Glutamatergic neuron (in vitro differentiated cells): ENCODE results near the gene KCNC4. TPM values are rescaled to one million over a fixed set of nuclear protein-coding genes. Genes with fewer than 3 reads are reported as not detected.

Experiments
- DNase-seq: peaks from one replicate; pipeline ENCODE4 v3.0.0; 2022
- H3K27ac Mint-ChIP-seq: one replicate; pipeline ENCODE4 v1.8.0; 2020; ENCODE audit warnings: mild to moderate bottlenecking, mixed read lengths, inconsistent platforms; ENCODE audit not compliant: unreplicated experiment
- H3K27me3 Mint-ChIP-seq: one replicate; pipeline ENCODE4 v1.8.0; 2020; ENCODE audit warnings: mild to moderate bottlenecking, moderate library complexity, mixed read lengths, inconsistent platforms; ENCODE audit not compliant: unreplicated experiment
- H3K36me3 Mint-ChIP-seq: one replicate; pipeline ENCODE4 v1.8.0; 2020; ENCODE audit warnings: mild to moderate bottlenecking, mixed read lengths, inconsistent platforms; ENCODE audit not compliant: unreplicated experiment
- H3K4me1 Mint-ChIP-seq: one replicate; pipeline ENCODE4 v1.8.0; 2020; ENCODE audit warnings: mild to moderate bottlenecking, low read depth, mixed read lengths, inconsistent platforms; ENCODE audit not compliant: unreplicated experiment
- H3K4me3 Mint-ChIP-seq: one replicate; pipeline ENCODE4 v1.8.0; 2020; ENCODE audit warnings: mild to moderate bottlenecking, mixed read lengths, inconsistent platforms; ENCODE audit not compliant: unreplicated experiment
- H3K9me3 Mint-ChIP-seq: one replicate; pipeline ENCODE4 v1.8.0; 2020; ENCODE audit warnings: mild to moderate bottlenecking, moderate library complexity, mixed read lengths, inconsistent platforms; ENCODE audit not compliant: unreplicated experiment
- total RNA-seq: library from RNA; stranded (reverse); fragmentation: NEBNext Ultra II Directional; extraction: Animal tissue kit (Norgen Biotek cat#: 25700); gene quantifications from one replicate; pipeline ENCODE4 v1.2.1, GENCODE V29; 2021; ENCODE audit not compliant: unreplicated experiment
- TF ChIP-seq, protein P1 (sequence below): fragments of 200-600 bp; sonication (generic); IDR thresholded peaks from one replicate; pipeline ENCODE4 v1.5.0; 2021; ENCODE audit not compliant: partially characterized antibody, unreplicated experiment

KCNC4 gene
- total RNA-seq, 1 donor from 2014 or later = 9.7 TPM

GRCh38 chr1:110164725-110165350, 45.3 kb upstream of the KCNC4 start:
- Mint-ChIP-seq H3K36me3 (peaks cover 4% of the 10 kb centered on the region), H3K27ac (no peak overlapping the region), H3K4me1 (peaks cover 18% of the 10 kb centered on the region), H3K4me3 (no peak overlapping the region), H3K27me3 (peaks cover 2% of the 10 kb centered on the region), H3K9me3 (peaks cover 2% of the 10 kb centered on the region)
- no peak for DNase-seq
- TF ChIP-seq, protein P1, sequence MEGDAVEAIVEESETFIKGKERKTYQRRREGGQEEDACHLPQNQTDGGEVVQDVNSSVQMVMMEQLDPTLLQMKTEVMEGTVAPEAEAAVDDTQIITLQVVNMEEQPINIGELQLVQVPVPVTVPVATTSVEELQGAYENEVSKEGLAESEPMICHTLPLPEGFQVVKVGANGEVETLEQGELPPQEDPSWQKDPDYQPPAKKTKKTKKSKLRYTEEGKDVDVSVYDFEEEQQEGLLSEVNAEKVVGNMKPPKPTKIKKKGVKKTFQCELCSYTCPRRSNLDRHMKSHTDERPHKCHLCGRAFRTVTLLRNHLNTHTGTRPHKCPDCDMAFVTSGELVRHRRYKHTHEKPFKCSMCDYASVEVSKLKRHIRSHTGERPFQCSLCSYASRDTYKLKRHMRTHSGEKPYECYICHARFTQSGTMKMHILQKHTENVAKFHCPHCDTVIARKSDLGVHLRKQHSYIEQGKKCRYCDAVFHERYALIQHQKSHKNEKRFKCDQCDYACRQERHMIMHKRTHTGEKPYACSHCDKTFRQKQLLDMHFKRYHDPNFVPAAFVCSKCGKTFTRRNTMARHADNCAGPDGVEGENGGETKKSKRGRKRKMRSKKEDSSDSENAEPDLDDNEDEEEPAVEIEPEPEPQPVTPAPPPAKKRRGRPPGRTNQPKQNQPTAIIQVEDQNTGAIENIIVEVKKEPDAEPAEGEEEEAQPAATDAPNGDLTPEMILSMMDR = no peak

DNA sequence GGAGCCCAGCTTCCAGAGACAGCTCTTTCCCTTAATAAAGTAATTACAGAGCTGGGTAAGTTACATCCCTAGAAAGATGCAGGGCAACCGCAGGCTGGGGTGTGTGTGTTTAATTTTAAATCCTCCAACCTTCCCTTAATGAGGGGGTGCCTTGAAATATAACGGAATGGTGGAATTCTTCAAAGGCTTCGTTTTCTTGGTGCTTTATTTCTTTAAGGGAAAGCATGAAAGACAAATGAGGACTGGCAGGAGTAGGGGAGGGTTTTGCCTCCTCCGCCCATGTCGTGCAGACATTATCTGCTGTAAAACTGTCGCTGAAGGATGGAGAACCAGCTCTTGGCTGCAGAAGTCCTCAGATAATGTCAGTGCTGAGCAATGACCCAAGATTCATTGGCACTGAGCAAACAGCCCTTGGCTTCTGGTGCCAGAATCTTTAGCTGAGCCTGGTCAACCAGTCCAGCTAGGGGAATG, 44.3 kb upstream of the KCNC4 start:
- Mint-ChIP-seq H3K4me1 (peaks cover 18% of the 10 kb centered on the region), H3K36me3 (peaks cover 4% of the 10 kb centered on the region), H3K27me3 (peaks cover 5% of the 10 kb centered on the region), H3K9me3 (peaks cover 5% of the 10 kb centered on the region), H3K27ac (no peak overlapping the region), H3K4me3 (no peak overlapping the region)
- TF ChIP-seq, protein P1 = no peak
- no peak for DNase-seq

GRCh38 chr1:110166861-110167260, 43.3 kb upstream of the KCNC4 start:
- no peak for DNase-seq
- H3K27me3 Mint-ChIP-seq = peaks cover 15% of the 10 kb centered on the region
- H3K4me1 Mint-ChIP-seq = peaks cover 27% of the 10 kb centered on the region
- no peak overlapping the region for H3K4me3 Mint-ChIP-seq
- TF ChIP-seq, protein P1 = no peak
- H3K27ac Mint-ChIP-seq = no peak overlapping the region
- peaks cover 2% of the 10 kb centered on the region for H3K36me3 Mint-ChIP-seq
- H3K9me3 Mint-ChIP-seq = peaks cover 14% of the 10 kb centered on the region

GRCh38 chr1:110170766-110171733, 39.1 kb upstream of the KCNC4 start:
- peaks cover 21% of the 10 kb centered on the region for H3K9me3 Mint-ChIP-seq
- TF ChIP-seq, protein P1 = no peak
- DNase-seq = peak; percentile 78
- no peaks in the 10 kb centered on the region for H3K36me3 Mint-ChIP-seq
- H3K27me3 Mint-ChIP-seq = peaks cover 17% of the 10 kb centered on the region
- H3K27ac Mint-ChIP-seq = peak overlapping the region; percentile 98
- peaks cover 40% of the 10 kb centered on the region for H3K4me1 Mint-ChIP-seq
- peak overlapping the region; percentile 70 for H3K4me3 Mint-ChIP-seq
